HepG2 (cell line): ENCODE measurements around the gene PIR. TPM values are rescaled to one million over a fixed set of nuclear protein-coding genes. Genes with fewer than 3 reads are reported as not detected.
A peak's percentile ranks its signal among the peaks of the same experiment; 100 is the strongest.

Source experiments
- BCL3 ChIP-seq: sonication (generic); formaldehyde crosslinking; IDR thresholded peaks from 2 replicates; pipeline ENCODE4 v1.5.1; 2020; ENCODE audit warnings: mild to moderate bottlenecking, missing genetic modification reagents, moderate library complexity
- EZH2 ChIP-seq: conservative IDR thresholded peaks from 2 replicates; pipeline ENCODE4 v1.6.1; 2012; ENCODE audit warnings: mild to moderate bottlenecking, low read depth, low read length, moderate library complexity
- JUND ChIP-seq: sonication (generic); formaldehyde crosslinking; IDR thresholded peaks from 2 replicates; pipeline ENCODE4 v1.8.0; 2022; ENCODE audit warnings: mild to moderate bottlenecking, missing genetic modification reagents
- MAFG ChIP-seq: sonication (generic); formaldehyde crosslinking; IDR thresholded peaks from 2 replicates; pipeline ENCODE4 v1.5.1; 2020; ENCODE audit warnings: mild to moderate bottlenecking, missing genetic modification reagents
- NFE2L1 ChIP-seq: sonication (generic); formaldehyde crosslinking; IDR thresholded peaks from 2 replicates; pipeline ENCODE4 v1.4.0; 2020; ENCODE audit warnings: missing genetic modification reagents, mild to moderate bottlenecking, borderline replicate concordance
- NR2C2 ChIP-seq: sonication (generic); formaldehyde crosslinking; IDR thresholded peaks from 2 replicates; pipeline ENCODE4 v1.4.0; 2020; ENCODE audit warnings: missing genetic modification reagents, mild to moderate bottlenecking, moderate library complexity, borderline replicate concordance
- PHF8 ChIP-seq: sonication (generic); formaldehyde crosslinking; IDR thresholded peaks from 2 replicates; pipeline ENCODE4 v1.5.0; 2020; ENCODE audit warnings: missing genetic modification reagents
- SP5 ChIP-seq: IDR thresholded peaks from 2 replicates; pipeline ENCODE4 v1.6.1; 2016; ENCODE audit warnings: low read depth, borderline replicate concordance
- STAG1 ChIP-seq: sonication (generic); formaldehyde crosslinking; IDR thresholded peaks from 2 replicates; pipeline ENCODE4 v1.4.0; 2020; ENCODE audit warnings: missing genetic modification reagents
- ZBTB46 ChIP-seq: sonication (generic); formaldehyde crosslinking; IDR thresholded peaks from 2 replicates; pipeline ENCODE4 v1.4.0; 2020; ENCODE audit warnings: mild to moderate bottlenecking, missing genetic modification reagents, borderline replicate concordance
- ZMYM3 ChIP-seq: sonication (generic); formaldehyde crosslinking; IDR thresholded peaks from 2 replicates; pipeline ENCODE4 v1.5.1; 2020; ENCODE audit warnings: mild to moderate bottlenecking, missing genetic modification reagents
- ZNF264 ChIP-seq: sonication (generic); formaldehyde crosslinking; IDR thresholded peaks from 2 replicates; pipeline ENCODE4 v1.4.0; 2020; ENCODE audit warnings: missing genetic modification reagents
- ZNF33B ChIP-seq: sonication (generic); formaldehyde crosslinking; IDR thresholded peaks from 2 replicates; pipeline ENCODE4 v1.5.1; 2020; ENCODE audit warnings: mild to moderate bottlenecking, missing genetic modification reagents
- ZNF430 ChIP-seq: sonication (generic); formaldehyde crosslinking; IDR thresholded peaks from 2 replicates; pipeline ENCODE4 v1.9.0; 2021; ENCODE audit warnings: mild to moderate bottlenecking, missing genetic modification reagents
- ZNF773 ChIP-seq: sonication (generic); formaldehyde crosslinking; IDR thresholded peaks from 2 replicates; pipeline ENCODE4 v1.4.0; 2020; ENCODE audit warnings: missing genetic modification reagents, borderline replicate concordance
- polyA plus RNA-seq, 8 experiments: library from polyadenylated mRNA; depleted of rRNA in 3 of 8; stranded (reverse) in 7 of 8; unstranded in 1 of 8; fragments of >200 nt; fragmentation: Illumina TruSeq in 4 of 8; extraction: Trizol in 4 of 8; gene quantifications; 2 replicates each; pipeline versions ENCODE4 v1.2.1 to v1.2.3, GENCODE V29; 2011 to 2016; ENCODE audit warnings: low read depth in 4 of 8, missing spikeins in 1 of 8, mixed read lengths in 1 of 8; ENCODE audit not compliant: insufficient read depth in 1 of 8
- total RNA-seq, 5 experiments: library from RNA; depleted of rRNA; stranded (reverse); fragments of >200 nt; fragmentation: Illumina TruSeq; extraction: Trizol; gene quantifications; 2 replicates each; pipeline ENCODE4 v1.2.3, GENCODE V29; 2016; ENCODE audit warnings: low read depth in 1 of 5
- TF ChIP-seq, protein P1 (sequence below), 2 experiments: sonication (generic) in 1 of 2; formaldehyde crosslinking in 1 of 2; IDR thresholded peaks; 2 replicates each; pipeline versions ENCODE4 v1.6.1 to v1.9.0; 2014 to 2022; ENCODE audit warnings: antibody characterized with exemption in 1 of 2, borderline replicate concordance in 1 of 2, inconsistent platforms in 1 of 2, low read depth in 1 of 2, missing genetic modification reagents in 1 of 2
- TF ChIP-seq, protein P2 (sequence below): sonication (generic); formaldehyde crosslinking; conservative IDR thresholded peaks from 2 replicates; pipeline ENCODE4 v1.8.0; 2022; ENCODE audit warnings: mild to moderate bottlenecking, moderate library complexity, missing genetic modification reagents

The PIR gene
- total and polyA plus RNA-seq, 2 of the 13 experiments (the other 11 are each of a cell fraction or from before 2014, with no cell fraction given): 12.2 to 38.0 TPM

- TF ChIP-seq, protein P1, sequence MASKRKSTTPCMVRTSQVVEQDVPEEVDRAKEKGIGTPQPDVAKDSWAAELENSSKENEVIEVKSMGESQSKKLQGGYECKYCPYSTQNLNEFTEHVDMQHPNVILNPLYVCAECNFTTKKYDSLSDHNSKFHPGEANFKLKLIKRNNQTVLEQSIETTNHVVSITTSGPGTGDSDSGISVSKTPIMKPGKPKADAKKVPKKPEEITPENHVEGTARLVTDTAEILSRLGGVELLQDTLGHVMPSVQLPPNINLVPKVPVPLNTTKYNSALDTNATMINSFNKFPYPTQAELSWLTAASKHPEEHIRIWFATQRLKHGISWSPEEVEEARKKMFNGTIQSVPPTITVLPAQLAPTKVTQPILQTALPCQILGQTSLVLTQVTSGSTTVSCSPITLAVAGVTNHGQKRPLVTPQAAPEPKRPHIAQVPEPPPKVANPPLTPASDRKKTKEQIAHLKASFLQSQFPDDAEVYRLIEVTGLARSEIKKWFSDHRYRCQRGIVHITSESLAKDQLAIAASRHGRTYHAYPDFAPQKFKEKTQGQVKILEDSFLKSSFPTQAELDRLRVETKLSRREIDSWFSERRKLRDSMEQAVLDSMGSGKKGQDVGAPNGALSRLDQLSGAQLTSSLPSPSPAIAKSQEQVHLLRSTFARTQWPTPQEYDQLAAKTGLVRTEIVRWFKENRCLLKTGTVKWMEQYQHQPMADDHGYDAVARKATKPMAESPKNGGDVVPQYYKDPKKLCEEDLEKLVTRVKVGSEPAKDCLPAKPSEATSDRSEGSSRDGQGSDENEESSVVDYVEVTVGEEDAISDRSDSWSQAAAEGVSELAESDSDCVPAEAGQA (IDR thresholded peaks at IDR 0.05; ENCODE audit: low read depth): peak; percentile 84
- TF ChIP-seq, protein P1 (CRISPR knock-in tag; IDR thresholded peaks at IDR 0.05; ENCODE audit: borderline replicate concordance): no peak
- TF ChIP-seq, protein P2, sequence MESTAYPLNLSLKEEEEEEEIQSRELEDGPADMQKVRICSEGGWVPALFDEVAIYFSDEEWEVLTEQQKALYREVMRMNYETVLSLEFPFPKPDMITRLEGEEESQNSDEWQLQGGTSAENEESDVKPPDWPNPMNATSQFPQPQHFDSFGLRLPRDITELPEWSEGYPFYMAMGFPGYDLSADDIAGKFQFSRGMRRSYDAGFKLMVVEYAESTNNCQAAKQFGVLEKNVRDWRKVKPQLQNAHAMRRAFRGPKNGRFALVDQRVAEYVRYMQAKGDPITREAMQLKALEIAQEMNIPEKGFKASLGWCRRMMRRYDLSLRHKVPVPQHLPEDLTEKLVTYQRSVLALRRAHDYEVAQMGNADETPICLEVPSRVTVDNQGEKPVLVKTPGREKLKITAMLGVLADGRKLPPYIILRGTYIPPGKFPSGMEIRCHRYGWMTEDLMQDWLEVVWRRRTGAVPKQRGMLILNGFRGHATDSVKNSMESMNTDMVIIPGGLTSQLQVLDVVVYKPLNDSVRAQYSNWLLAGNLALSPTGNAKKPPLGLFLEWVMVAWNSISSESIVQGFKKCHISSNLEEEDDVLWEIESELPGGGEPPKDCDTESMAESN: 0 out of 2 replicates have a peak, but pooled peaks have one; percentile 51
- TF ChIP-seq ZNF430 (CRISPR knock-in tag) (no peak), NFE2L1 (CRISPR knock-in tag) (no peak), NR2C2 (CRISPR knock-in tag) (peak; percentile 85), EZH2 (no peak), SP5 (CRISPR knock-in tag) (no peak), JUND (CRISPR knock-in tag) (no peak), BCL3 (CRISPR knock-in tag) (peak; percentile 62; the same call in 1 of the 2 replicates), MAFG (CRISPR knock-in tag) (no peak), ZNF773 (CRISPR knock-in tag) (no peak), PHF8 (CRISPR knock-in tag) (peak; percentile 77), ZNF33B (CRISPR knock-in tag) (0 out of 2 replicates have a peak, but pooled peaks have one; percentile 66), STAG1 (CRISPR knock-in tag) (no peak), ZNF264 (no peak), ZBTB46 (CRISPR knock-in tag) (no peak), ZMYM3 (no peak)
Observed at GRCh38 chrX:15335135-15336022, 157.8 kb downstream of the PIR start, which contains the start of gene PIGA (continued).
